GM18909 (cell line): Measurements from ENCODE around the gene GRHL1.

Experiments
- ATAC-seq: cut with Tn5 transposase; IDR thresholded peaks from one replicate; pipeline ENCODE4 v1.9.1; 2021; ENCODE audit warnings: mild to moderate bottlenecking; ENCODE audit not compliant: unreplicated experiment, poor library complexity

The GRHL1 gene

DNA sequence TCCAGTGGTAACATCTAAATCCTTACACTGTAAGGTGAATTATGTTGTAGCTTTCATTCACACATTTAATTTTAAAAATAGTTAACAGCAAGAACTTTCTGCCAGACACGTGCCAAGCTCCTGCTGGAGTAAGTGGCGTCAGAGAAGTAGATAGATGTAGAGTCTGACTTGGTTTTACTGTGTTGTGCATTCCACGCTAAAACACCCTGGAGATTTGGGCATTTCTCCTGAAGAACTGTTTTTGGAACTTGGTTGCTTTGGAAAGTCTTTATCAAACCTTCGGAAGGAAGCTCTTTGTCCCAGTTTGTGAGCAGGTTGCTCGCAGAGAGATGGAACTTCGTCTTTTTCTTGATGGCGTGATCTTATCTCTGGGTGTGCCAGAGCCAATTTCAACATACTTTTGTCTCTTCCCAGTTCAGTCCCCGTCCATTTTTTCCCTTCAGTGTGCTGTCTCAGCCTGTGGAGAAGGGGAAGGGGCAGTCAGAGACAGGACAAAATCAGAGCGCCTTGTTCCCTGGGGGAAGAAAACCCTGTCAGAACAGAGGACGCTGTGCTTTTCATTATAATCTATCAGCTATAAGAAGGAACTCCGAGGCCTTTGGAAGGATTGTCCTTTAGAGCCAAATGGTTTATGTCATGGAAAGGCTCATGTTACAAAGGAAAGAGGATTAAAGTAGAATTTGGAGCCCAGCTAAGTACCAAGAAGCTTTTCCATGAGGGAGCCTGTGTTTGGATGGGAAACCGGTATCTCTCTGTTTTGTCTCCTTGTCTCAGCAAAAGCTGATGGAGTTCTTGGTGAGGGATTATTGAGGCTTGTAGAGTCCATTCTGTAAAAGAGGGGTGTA, 18.9 kb downstream of the GRHL1 start:
- ATAC-seq: no peak

DNA sequence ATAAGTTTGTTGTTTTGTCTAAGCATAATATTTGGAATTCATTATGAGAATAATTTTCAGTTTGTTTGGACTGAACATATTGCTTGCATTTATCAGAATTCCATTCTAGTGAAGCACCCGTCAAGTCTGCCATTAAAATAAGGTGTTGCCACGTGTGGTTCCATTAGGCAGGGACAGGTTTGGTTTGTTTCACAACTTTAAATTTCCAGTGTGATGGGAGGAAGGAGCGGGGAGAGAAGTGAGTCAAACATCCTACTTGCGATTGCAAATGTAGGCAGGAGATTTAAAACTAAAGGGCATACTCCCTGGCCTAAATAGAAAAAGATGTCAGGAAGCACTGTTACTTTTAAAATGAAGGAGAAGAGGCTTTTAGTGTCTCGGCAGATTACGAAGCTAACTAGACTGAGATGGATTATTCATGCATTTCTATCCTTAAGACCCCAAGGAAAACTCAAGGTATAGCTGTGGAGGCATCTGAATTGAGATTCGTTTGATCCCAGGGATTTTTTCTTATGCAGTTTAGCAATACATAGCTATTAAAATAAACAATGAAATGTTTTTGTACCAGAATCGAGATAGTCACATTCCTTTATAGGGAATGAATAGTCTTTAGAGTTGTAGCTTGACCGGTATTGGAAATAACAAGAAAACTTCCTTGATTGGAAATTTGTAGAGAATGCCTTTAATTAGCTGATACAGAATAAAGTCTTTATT, 19.8 kb downstream of the GRHL1 start:
- ATAC-seq: no peak

DNA sequence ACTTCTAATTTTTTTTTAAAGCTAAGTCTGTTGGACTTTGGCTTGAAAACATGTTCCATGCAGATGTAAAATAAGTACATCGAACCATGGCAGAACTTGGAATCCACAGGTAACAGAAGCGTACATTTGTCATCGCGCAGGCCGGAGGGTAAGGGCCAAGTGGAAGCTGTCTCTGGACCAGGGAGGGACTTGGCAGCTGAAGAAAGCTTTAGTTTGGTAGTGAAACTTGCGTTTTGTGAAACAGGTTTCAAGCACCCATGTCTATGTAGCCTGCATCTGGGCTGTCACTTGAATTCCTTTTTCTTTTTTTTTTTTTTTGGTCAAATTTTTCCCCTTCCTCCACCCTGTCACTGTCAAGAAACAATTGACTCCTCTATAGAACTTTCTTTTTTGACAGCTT, 20.4 kb downstream of the GRHL1 start:
- ATAC-seq: no peak

DNA sequence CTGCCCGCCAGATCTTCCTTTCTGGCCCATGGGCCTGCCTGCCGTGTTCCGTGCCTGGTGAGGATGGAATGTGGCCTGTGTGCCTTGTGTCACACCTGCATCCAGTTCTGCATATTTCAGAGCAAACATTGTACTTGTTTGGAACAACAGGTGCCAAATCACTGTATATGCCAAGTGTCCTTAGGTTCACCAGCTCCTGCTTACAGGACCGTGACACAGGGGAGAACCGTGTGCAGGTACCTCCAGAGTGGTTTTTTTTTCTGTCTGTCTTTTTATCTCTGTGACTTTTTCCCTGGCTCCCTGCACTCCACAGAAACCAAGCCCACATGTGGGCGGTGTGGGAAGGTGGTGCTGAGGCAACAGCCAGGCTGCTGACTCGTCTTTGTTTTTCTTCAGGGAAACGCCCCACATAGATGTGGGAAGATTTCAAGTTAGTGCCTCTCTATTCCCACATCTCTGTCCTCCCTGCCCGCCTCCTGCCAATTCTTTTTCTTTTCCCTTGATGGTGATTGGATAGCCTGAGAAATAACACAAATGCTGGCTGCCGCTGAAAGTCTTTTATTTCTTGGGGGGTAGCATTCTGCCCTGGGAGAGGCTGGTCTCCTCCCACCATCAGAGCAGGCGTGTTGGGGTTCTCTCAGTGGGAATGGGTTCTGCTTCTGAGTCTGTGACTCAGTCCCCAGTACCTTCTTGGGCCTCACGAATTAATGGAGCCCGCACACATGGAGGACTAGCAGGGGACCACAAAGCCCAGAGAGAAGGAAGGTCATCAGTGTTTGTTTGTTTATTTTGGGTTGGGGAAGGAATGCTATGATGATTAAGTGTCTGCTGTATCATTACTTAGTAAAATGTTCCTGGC, 21.4 kb downstream of the GRHL1 start:
- no peak for ATAC-seq

DNA sequence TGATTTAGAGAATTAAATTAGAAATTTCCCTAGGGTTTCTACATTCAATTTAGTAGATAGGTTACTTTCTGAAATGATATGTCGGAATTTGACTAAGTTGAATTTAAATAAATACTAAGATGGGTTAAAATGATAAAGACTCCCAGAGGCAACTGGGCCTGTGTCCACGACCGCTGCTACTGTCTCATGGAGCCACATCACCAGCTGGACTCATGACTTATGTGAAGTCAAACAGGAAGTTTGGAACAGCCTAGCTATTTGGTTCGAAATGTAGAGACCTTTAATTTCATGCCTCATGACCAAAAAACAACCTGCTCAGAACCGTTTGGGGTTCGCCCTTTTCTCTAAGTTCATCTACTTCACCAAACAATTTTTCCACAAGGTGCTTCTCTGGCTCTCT, 22.2 kb downstream of the GRHL1 start:
- ATAC-seq: no peak

DNA sequence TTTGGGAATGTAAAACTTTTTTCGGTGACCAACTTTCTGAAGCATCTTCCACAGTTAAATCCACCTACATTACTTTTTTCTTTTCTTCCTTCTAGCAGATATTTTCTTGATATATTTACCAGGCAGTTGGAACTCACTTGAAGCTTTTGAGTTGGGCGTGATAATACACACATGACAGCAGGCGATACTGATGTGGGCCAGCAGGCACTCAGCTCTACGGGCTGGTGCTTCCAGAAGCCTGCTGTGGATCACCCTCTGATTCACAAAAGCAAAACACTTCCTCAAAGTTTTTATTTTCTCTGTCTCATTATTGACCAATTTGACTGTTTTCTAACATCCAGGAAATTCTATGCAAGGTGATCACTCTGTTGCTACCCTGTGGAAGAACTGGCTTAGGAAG, 22.9 kb downstream of the GRHL1 start:
- no peak for ATAC-seq

DNA sequence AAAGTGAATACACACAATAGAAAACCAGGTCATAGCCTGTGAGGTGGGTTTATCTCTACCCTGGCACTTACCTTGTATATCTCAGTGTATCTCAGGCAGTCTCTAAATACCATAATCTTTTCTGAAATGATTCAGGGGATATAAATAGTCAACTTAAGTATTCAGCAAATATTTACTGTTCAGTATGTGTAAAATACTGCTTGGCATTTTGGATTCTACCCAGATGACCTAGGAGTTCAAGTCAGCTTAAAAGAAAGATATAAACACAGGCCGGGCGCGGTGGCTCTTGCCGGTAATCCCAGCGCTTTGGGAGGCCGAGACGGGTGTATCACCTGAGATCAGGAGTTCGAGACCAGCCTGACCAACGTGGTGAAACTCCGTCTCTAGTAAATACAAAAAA, 23.8 kb downstream of the GRHL1 start:
- ATAC-seq: no peak

DNA sequence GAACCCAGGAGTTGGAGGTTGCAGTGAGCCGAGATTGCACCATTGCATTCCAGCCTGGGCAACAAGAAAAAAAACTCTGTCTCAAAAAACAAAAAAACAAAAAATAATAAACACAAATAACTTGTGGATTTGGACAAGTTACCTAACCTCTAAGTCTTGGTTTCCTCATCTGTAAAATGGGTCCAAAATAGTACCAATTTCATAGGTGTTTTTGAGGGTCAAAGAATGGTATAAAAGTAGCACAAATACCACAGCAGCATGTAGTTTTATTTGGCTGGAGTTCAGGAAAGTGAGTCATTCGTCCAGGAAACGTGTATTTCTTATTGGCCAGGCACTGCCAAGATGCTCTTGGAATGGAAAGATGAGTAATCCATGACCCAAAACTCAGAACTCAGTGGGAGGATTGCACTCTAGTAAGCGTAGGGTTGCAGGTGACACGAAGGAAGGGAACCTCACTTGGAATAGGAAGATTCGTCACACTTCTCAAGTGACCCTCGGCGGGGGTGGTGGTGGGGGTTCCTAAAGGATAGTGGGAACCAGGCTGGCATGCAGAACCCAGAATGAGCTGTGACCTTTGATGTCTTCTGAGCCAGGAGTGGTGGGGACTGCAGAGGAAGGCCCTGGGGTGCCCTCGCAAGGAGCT, 24.4 kb downstream of the GRHL1 start:
- ATAC-seq: no peak

DNA sequence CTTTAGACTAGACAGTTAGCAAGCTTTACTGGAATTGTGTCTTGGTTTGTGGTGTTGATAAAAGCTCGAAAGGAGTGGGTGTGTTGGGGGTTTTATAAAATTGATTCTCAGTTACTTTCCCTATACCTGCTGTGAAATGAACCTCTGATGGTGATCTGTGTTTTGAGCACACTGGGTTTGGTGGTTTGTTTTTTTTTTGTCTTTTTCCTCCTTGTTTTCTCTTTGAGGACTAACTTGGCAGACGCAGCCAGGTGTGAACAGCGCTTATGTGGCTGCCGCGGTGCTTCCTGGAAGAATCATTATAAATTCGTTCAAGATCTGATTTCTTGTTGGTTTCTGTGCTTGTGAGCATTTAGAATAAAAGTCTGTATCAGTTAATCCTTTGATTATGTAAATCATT, 28.5 kb downstream of the GRHL1 start:
- ATAC-seq: no peak

DNA sequence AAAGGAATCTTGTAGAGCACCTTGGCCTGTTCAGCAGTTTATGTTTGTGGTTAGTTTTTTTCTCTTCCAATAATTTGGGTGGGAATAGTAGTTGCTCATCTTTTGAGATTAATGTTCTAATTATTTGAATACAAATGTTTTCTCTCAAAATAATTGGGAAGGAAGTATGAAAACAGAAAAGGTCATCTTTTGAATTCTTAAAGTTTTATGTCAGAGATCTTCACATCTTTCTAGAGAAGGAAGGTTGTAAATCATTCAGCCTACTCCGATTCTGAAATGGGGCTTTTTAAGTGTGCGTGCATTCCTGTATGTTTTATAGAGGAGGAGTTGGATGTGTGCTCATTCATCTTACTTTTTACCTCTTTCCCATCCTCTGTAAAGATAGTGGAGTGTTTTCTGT, 29.0 kb downstream of the GRHL1 start:
- no peak for ATAC-seq

DNA sequence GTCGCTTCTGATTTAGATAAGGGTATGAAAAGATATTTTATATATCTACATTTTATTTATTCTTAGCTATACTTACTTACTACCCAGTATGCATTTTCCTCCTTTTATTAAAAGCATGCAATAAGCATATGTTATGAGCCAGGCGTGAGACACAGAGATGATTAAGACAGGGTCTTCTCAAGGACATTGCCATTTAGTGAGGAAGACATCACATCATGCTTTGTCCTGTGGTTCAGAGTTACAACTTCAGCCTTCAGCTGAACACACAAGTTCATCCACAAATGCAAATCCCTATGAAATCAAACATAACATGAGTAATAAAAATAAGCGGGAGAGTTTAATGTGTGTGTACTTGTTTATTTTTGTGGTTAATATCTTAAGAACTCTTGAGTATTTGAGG, 30.2 kb downstream of the GRHL1 start:
- no peak for ATAC-seq

DNA sequence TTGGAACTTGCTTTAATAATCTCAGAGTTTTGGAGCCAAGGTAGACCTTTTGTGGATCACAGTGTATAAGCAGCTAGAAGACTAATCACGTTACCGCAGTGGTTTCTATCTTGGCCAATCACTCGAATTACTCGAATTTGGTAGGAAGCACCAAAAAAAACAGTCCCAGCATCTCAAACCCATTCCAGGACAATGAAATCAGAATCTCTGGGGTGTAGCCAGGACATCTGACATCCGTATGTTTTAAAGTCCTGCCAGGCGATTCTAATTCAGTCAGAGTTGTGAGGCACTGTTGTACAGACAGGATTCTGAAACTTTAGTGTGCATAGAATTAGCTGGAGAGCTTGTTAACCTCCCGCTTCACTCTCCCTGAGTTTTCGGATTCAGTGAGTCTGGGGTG, 30.8 kb downstream of the GRHL1 start:
- ATAC-seq: no peak

DNA sequence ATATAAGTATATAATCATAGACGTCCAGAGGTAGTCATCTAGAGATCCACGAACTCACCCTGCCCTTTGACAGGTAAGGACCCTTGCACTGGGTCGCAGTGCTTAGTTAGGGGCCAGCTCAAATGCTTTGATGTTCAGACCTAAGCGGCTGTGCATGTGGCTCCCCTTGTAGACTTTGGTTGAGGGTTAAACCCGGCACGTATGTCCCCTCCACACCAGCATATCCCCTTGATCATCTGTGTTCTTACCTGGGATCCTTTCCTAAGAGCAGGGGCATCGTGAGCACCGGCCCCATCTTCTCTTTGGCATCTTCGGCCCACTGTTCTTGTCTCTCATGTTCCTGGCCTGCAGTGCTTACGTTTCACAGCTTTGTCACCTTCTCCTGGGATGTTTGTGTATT, 31.4 kb downstream of the GRHL1 start:
- ATAC-seq: no peak

DNA sequence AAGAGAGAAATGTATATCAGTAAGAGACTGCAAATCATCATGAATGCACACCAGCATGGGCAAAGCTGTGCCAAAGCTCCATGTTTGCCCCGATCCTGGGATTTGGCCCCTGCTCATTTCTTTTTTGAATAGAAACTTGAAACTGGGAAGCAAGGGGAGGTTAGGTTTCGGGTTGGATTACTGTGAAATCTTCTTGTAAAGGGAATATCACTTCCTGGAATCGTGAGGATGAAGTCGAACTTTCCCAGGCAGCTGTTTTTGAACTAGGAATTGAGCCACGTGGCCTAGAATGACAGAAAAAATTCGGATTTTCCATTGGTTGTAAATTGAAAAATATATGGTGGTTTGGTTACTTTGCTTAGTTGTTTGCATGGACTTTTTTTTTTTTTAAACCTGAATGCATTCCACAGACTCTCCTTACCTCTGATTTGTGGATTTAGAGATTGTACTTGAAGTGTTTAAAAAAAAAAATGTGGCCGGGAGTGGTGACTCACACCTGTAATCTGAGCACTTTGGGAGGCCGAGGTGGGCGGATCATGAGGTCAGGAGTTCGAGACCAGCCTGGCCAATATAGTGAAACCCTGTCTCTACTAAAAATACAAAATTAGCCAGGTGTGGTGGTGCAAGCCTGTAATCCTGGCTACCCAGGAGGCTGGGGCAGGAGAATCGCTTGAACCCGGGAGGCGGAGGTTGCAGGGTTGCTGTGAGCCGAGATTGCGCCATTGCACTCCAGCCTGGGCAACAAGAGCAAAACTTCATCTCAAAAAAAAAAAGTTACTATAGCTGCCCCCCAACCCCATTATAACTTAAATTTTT, 32.1 kb downstream of the GRHL1 start:
- ATAC-seq: no peak

DNA sequence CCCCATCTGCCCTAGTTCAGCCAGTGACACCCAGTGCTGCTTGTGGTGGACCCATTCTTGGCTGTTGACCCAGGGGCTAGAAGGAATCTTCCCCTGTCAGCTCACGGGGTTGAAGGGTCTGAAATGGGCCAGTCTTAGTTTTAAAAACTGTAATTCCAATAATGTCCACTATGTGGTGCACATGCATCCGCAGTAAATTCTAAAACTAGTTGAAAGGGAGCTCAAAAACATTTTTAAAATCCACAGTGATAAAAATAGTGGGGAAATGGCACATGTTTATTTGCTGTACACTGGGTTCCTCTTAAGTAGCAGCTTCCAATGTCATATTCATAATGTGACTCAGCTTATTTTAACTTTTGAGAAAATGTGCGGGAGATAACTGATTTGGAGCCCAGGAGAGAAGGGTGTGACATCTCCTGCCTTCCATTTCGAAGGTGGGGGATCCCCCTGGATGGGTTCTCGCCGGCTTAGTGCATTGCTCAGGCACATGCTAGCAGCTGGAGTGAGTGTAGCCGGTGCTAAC, 32.8 kb downstream of the GRHL1 start:
- ATAC-seq: peak; percentile 47

DNA sequence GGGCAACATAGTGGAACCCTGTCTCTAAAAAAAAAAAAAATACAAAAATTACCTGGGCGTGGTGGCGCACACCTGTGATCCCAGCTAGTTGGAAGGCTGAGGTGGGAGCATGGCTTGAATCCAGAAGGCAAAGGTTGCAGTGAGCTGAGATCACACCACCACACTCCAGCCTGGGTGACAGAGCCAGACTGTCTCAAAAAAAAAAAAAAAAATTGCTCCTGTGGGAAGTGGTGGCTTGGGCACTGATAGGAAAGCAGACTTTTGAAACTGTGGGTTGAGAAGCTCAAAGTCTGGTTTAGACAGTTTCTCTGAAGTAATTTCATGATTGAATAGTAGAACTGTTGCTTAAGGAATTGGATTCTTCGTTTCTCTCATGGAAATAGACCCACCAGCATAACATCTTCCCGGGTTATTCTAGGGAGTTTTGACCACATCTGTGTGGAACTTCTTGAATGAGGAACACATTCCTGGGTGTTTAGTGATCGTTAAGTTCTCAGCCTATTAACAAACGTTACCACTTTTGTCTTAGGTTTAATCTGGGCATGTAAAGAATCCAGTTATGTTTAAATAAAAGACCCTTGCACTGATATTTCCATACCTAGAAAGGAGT, 33.5 kb downstream of the GRHL1 start:
- no peak for ATAC-seq

DNA sequence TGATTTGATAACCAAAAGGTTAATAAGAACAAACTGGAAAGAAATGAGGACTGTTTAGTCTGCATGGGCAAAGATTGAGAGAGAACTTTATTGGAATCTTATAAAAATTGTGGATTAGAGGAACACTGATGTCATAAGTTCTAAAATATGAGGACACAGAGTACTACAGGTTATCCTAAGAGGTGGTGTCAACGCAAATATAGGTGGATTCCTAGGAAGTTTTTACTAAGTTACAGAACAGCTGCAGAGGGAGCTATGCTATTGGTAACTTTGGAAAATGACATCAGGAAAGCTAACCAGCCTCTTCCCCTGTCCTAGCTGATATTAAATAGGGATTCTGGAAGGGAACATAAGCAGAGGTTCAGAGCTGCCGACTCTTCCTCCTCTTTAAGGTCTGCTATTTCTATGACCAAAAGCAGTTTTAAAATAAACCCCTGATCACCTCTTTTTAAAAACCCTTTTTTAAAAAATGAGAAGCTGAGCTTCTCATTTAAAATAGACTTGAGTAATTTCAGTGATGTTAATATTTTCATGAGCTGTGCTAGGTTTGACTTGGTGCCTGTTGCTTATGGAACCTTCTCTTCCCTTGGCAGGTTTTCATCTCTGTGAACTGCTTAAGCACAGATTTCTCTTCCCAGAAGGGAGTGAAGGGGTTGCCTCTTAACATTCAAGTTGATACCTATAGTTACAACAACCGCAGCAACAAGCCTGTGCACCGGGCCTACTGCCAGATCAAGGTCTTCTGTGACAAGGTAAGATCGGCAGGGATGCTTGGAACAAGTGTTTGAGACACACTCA, 34.2 kb downstream of the GRHL1 start:
- no peak for ATAC-seq

DNA sequence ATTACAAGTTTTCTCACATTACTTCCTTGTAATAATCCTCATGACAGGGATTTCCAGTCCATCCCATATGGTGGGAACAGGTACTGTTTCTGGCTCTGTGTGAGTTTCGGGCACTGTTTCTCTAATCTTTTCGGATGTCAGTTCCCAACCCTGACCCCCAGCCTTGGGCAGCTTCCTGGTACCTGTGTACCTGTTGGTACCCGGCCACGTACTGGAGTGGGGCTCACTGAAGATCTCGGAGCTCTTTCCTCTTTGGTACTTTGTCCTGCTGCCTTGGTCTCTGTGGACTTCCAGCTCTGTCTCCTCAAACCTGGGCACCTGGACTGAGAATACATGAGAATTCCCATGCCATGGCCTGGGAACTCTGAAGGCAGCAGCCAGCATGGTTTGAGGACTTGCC, 36.8 kb downstream of the GRHL1 start:
- ATAC-seq: no peak
